Measurements from ENCODE around the gene SLC4A4.

SLC4A4 gene

GRCh38 chr4:71476240-71476639, 137.4 kb downstream of the SLC4A4 start:
- no peak for DNase-seq

- no peak for DNase-seq
These were observed 147.9 kb downstream of the SLC4A4 start for GRCh38 chr4:71486550-71487343.

DNA sequence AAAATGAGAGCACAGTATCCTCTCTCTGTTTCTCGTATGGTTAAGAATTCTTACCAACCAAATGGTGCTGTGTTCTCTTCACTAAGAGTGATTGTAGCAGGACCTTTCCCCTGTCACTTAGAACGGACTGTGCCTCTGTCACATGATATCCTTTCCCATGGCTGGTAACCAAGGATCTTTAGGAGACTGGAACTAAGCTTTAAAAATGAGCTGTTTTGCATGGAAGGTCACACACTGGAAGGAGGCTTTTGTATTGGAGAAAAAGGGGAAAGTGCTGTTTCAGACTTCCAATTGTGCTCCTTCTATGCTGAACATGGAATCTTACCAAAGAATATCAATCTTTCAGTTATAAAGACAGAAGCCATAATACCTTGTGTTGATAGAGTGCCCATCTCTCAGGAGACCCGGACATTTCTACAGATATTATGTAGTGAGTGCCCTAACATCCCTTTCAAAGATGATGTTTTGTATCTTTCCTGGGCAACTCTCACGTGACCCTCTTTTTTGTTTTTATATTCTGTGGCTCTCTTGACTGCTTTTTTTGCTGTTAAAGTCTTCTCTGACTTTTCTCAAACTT, 148.6 kb downstream of the SLC4A4 start:
- no peak for DNase-seq

DNA sequence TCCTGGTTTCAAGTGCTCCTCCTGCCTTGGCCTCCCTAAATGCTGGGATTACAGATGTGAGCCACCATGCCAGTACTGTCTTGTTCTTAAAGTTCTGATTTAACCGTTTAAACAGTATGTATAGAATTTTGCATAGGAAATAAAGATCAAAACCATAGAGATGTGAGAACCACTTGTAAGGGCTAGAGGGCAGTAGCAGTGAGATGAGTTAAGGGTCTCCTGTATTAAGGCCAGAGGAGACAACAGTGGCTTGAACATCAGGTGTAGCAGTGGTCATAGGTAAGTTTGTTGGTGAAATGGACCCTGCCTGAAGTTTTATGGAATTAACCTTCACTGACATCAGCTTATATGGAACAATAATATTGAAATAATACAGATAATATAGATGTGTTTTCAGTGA, 155.7 kb downstream of the SLC4A4 start:
- DNase-seq: no peak

DNA sequence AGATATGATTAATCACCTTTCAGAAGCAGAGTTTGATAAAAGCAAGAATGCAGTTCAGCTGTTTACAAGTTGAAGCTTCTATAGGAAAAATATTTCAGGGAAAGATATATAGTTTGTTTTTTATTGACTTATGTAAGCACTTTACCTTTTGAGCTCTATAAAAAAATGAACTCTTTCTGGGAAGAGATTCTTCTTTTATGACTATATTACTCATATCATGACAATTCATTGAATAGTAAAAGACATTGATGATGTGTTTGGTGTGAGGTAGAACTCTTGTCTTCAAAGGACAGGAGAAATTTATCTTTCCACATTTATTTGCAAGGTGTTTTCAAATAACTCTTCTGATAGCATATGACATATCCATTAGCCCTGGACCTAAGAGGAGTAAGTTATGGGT, 156.6 kb downstream of the SLC4A4 start:
- DNase-seq: no peak

GRCh38 chr4:71497078-71497477, 158.3 kb downstream of the SLC4A4 start:
- no peak for DNase-seq

DNA sequence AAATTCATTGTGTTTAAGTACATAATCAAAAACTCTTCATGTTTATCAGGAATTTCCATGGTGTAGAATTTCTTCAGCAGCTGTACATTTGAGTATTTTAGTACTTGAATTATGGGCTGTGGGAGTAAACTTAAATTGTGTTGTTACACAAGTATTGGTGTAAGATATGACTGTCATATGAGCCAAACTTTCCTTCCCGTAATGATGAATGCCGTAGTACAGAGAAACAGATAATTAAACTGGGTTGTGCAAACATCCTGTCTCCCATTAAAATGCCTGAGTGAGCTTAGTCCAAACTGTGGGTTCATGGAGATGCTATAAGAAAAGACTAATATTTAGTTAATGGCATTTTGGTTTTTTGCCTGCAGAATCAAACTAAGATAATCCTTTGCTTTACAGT, 159.2 kb downstream of the SLC4A4 start:
- DNase-seq: no peak

DNA sequence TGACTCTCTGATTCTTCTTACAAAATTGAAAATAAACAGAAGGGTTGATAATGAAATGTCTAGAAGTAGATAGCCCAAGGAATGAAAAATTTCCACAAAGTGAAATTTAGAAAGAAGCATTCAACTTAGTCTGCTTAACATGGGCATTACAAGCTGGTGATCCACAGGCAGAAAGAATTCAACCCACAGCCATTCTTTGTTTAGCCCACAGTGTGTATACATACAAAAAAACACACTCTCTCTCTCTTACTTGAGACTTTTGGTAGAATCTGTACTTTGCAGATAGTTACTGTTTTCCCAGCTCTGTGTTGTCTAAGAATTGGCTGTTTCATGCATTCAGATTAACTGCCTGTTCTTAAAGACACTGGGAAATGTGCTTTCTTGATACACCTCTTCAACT, 159.8 kb downstream of the SLC4A4 start:
- no peak for DNase-seq

DNA sequence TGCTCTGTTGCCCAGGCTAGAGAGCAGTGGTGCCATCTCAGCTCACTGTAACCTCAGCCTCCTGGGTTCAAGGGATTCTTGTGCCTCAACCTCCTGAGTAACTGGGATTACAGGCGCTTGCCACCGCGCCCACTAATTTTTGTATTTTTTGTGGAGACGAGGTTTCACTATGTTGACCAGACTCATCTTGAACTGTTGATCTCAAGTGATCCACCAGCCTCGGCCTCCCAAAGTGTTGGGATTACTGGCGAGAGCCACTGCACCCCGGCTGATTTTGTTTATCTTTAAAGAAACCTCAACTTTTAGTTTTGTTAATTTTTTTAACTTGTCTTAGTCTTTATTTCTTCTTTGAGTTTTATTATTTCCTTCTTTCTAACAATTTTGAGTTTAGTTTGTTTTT, 163.2 kb downstream of the SLC4A4 start:
- no peak for DNase-seq

- DNase-seq: no peak
These were observed 179.6 kb downstream of the SLC4A4 start for GRCh38 chr4:71518283-71518989.

DNA sequence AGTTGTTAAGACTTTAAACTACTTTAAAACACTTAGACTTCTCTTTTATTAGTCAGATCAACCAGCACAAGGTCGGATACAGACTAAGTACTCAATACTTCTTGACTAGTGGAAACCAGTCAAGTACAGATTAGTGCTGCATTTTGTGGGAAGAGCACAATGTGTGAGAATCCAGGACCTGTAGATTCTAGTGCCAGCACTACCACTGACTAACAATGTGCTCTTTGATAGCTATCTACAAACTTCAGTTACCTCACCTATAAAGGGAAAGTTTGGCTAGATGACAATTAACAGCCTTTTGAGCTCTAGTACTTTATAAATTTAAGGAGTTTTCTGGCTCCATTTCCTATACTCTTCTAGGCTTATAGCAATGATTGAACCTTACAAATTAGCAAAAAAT, 181.5 kb downstream of the SLC4A4 start:
- DNase-seq: no peak

GRCh38 chr4:71520850-71521249, 182.0 kb downstream of the SLC4A4 start:
- DNase-seq: no peak

DNA sequence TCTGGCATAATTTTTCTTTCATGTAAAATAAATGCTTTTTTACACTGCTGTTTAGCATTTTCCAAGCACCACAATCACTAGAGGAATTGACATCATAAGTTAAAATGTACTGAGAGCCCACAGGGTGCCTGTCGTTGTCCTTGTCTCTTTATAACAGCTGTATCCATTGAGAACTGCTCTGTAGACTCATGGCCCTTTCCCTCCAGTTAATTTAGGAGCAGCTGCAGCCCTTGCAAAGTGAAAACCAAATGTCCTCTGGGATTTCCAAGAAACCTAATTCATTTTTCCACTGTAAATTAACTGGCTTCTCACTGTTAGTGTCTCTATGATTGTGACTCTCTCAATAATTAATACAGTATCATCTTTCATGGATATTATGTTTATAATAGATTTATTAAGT, 185.9 kb downstream of the SLC4A4 start:
- no peak for DNase-seq

DNA sequence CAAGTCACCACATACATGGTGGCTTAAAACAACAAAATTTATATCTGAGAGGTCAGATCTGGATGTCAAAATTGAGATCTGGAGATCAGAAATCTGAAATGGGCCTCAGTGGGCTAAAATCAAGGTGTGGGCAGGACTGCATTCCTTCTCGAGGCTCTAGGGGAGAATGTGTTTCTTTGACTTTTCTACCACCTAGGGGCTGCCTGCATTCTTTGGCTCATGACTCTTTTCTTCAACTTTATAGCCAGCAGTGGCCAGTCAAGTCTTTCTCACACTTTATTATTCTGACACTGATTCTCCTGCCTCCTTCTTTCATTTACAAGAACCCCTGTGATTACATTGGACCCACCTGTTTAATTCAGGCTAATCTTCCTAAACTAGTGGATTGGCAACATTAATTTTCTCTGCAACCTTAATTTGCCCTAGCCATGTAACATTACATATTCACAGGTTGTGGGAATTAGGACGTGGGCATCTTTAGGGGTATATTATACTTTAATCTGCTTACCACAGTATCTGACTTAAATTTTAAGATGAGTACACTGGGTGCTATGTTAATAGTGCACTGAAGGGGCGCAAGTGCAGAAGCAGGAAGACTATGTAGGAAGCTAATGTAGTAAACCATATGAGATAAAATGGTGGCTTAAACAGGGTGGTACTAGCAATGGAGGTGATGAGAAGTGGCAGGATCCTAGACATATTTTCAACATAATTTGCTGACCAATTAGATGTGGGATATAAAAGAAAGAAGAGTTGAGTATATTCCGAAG, 188.0 kb downstream of the SLC4A4 start:
- no peak for DNase-seq

- no peak for DNase-seq
These were observed 193.6 kb downstream of the SLC4A4 start for GRCh38 chr4:71532407-71532806.

- DNase-seq: no peak
These were observed 194.3 kb downstream of the SLC4A4 start for GRCh38 chr4:71533121-71533520.

GRCh38 chr4:71537551-71538065, 198.8 kb downstream of the SLC4A4 start:
- DNase-seq: no peak

DNA sequence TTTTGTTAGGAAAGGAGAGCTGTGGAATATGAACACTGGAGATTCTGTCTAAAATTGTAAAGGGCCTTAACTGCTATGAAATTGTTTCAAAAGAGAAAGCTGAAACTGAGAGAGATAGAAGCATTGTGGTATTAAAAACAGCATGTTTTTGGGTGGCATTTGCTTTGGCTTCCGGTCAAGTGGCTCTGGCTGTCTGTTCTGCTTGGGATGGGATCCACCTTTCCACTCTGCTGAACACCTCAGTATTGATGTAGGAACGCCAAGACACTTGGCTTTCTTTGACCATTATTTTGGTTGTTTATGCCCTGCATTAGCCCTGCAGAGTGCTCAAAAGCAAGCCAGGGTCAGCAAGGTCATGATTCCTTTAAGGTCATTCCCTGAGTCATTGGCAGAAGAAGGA, 199.7 kb downstream of the SLC4A4 start:
- no peak for DNase-seq

DNA sequence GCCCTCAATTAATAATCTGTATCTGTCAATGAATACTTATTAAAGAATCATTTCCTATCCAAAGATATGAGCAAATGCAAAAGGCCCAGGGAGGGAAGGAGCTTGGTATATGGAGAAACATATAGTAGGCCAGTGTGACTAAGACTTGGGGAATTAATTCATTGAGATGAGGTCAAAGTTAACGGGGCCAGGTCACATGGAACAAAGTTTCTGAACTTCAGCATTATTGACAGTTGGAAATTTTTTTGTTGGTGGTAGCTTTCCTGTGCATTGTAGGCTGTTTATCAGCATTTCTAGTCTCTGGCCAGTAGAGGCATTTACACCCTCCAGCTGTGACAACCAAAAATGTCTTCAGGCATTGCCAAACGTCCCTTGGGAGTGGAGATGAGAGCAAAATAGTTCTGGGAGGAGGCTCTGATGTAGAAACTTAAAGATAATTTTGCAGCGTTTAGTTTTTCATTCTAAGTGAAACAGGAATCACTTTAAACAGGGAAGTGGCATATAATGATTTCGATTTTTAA, 202.0 kb downstream of the SLC4A4 start:
- no peak for DNase-seq

DNA sequence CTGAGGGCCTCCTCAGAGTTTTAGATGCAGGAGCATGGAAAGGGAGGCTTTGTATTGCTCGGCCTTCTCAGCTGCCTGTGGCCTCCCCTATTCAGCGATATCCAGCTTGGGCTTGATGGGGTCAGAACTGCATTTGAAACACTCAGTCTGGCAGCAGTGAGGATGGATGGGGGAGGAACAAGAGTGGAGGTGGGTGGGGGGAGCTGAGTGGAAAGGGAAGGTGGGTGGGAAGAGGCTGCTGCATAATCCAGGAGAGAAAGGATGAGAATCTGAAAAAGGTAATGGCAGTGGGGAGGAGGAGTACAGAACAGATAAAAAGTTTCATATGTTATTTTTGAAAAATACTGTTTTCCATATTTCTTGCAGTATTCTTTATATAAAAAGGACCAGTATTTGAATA, 202.7 kb downstream of the SLC4A4 start:
- no peak for DNase-seq

GRCh38 chr4:71545168-71545567, 206.3 kb downstream of the SLC4A4 start:
- DNase-seq: no peak

DNA sequence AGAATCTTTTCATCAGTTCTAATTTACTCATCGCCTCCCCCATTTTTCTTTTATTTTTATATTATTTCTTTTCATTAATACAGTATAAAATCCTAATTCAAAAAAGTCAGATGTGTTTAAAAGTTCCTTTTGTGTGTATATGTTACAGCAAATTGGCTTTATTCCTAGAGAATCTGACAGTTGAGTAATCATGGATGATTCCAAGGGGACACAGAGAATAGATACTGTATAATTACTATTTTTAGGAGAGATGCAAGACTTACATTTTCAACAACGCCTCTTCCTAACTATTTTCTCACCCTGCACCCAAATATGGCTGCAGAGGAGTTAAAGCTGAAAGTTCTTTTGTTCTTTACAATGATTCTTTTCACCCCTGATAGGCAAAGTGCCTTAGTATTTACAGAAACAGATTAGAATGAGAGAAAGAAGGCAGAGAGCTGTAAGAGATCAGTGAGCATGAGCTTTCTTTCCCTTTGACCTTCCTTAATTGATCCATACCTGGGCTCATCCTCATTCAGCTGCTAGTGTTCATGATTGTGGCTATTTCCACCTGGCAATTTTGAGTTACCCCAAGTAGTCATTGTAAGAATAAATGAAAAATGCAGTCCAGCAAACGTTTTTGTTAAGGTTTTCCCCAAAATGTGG, 210.8 kb downstream of the SLC4A4 start:
- no peak for DNase-seq

Data from activated CD4-positive, alpha-beta T cell treated with anti-CD3 and anti-CD28 coated beads, Interleukin-2, amount 50 U/mL, for 16 hours (primary cell).